ENCODE results near the gene NPY4R2.
"Not testable (repeated sequence)": the region's sequence is repeated elsewhere in the genome, so short reads cannot be mapped to it uniquely, and the experiment has no call there.

- TF ChIP-seq EZH2 (IDR thresholded peaks at IDR 0.05; ENCODE audit: borderline replicate concordance, low read depth, low read length, severe bottlenecking); CTCF (IDR thresholded peaks at IDR 0.05; ENCODE audit: extremely low read depth in 1 of 2, insufficient read depth in 1 of 2, low read depth in 1 of 2, low read length in 2 of 2); POLR2A (IDR thresholded peaks at IDR 0.05; ENCODE audit: low read depth, low read length); MAX (IDR thresholded peaks at IDR 0.05; ENCODE audit: insufficient read depth, insufficient read length); MYC (IDR thresholded peaks at IDR 0.05; ENCODE audit: low read depth, low read length); POLR2AphosphoS5 (IDR thresholded peaks at IDR 0.05; ENCODE audit: insufficient read depth, low read depth, low read length); GATA2 (IDR thresholded peaks at IDR 0.05; ENCODE audit: insufficient read depth, insufficient read length, low read depth, low read length); FOS (IDR thresholded peaks at IDR 0.05; ENCODE audit: borderline replicate concordance, insufficient read depth, low read length): not testable (repeated sequence)
These were observed 4.0 kb downstream of the NPY4R2 start for GRCh38 chr10:47922503-47922902.

All from endothelial cell of umbilical vein (primary cell).